ACHN (cell line): ENCODE results near the gene WNT10A.
A peak's percentile ranks its signal among the peaks of the same experiment; 100 is the strongest.

ENCODE experiments used
- DNase-seq: peaks from one replicate; pipeline ENCODE4 v3.0.0-alpha.2; 2015
- in situ Hi-C: cut with HindIII; loops from 2 replicates; pipeline ENCODE4 v1.10.0; 2017; ENCODE audit warnings: low sequenced_read_pairs, low pct_ligation_motif_present, low pct_unique_long_range_greater_than_20kb

Gene WNT10A

GRCh38 chr2:218856167-218856895 is 24.3 kb upstream of the WNT10A start:
- no peak for DNase-seq
- in situ Hi-C loops: no loop called here

GRCh38 chr2:218856896-218857243 is 23.8 kb upstream of the WNT10A start:
- in situ Hi-C loops: no loop called here
- DNase-seq: no peak

GRCh38 chr2:218857371-218858137 is 23.1 kb upstream of the WNT10A start:
- in situ Hi-C loops: no loop called here
- no peak for DNase-seq

GRCh38 chr2:218858138-218858445 is 22.6 kb upstream of the WNT10A start:
- no peak for DNase-seq
- in situ Hi-C loops: no loop called here

GRCh38 chr2:218858671-218859555 is 21.7 kb upstream of the WNT10A start:
- DNase-seq: no peak
- in situ Hi-C loops: no loop called here

GRCh38 chr2:218859556-218859987 is 21.1 kb upstream of the WNT10A start, which contains the start of gene WNT6:
Gene WNT6, plus strand, starts transcription at chr2:218859805. Its CDS starts 233 bp downstream, at chr2:218860038.
- in situ Hi-C loops: no loop called here
- no peak for DNase-seq

- no peak for DNase-seq
- in situ Hi-C loops: no loop called here
Observed at GRCh38 chr2:218859988-218860831, 20.4 kb upstream of the WNT10A start.

- DNase-seq: peak; percentile 95
Observed at GRCh38 chr2:218860950-218861381, 19.7 kb upstream of the WNT10A start.

GRCh38 chr2:218861645-218862318 is 18.9 kb upstream of the WNT10A start:
- DNase-seq: no peak
- in situ Hi-C loops: no loop called here

More at GRCh38 chr2:218860950-218861381, 19.7 kb upstream of the WNT10A start:
- in situ Hi-C loops: no loop called here

GRCh38 chr2:218863021-218863520 is 17.6 kb upstream of the WNT10A start:
- DNase-seq: no peak
- in situ Hi-C loops: no loop called here

- in situ Hi-C loops: no loop called here
- DNase-seq: no peak
Observed at GRCh38 chr2:218865396-218865795, 15.3 kb upstream of the WNT10A start.

GRCh38 chr2:218865999-218866398 is 14.7 kb upstream of the WNT10A start:
- no peak for DNase-seq
- in situ Hi-C loops: no loop called here

GRCh38 chr2:218867900-218868299 is 12.8 kb upstream of the WNT10A start:
- in situ Hi-C loops: no loop called here

GRCh38 chr2:218869064-218869463 is 11.6 kb upstream of the WNT10A start:
- in situ Hi-C loops: no loop called here
- no peak for DNase-seq

More at GRCh38 chr2:218867900-218868299, 12.8 kb upstream of the WNT10A start:
- DNase-seq: no peak

GRCh38 chr2:218870984-218871344 is 9.7 kb upstream of the WNT10A start:
- no peak for DNase-seq
- in situ Hi-C loops: no loop called here

- in situ Hi-C loops: no loop called here
- DNase-seq: no peak
Observed at GRCh38 chr2:218871345-218872302, 9.0 kb upstream of the WNT10A start.
